ENCODE results near the gene MMS19. TPM values are rescaled to one million over a fixed set of nuclear protein-coding genes. Genes with fewer than 3 reads are reported as not detected.
"Not testable (repeated sequence)": the region's sequence is repeated elsewhere in the genome, so short reads cannot be mapped to it uniquely, and the experiment has no call there.

The MMS19 gene
- polyA plus RNA-seq, 3 donors = 82.2 to 94.1 (median 84.4) TPM

DNA sequence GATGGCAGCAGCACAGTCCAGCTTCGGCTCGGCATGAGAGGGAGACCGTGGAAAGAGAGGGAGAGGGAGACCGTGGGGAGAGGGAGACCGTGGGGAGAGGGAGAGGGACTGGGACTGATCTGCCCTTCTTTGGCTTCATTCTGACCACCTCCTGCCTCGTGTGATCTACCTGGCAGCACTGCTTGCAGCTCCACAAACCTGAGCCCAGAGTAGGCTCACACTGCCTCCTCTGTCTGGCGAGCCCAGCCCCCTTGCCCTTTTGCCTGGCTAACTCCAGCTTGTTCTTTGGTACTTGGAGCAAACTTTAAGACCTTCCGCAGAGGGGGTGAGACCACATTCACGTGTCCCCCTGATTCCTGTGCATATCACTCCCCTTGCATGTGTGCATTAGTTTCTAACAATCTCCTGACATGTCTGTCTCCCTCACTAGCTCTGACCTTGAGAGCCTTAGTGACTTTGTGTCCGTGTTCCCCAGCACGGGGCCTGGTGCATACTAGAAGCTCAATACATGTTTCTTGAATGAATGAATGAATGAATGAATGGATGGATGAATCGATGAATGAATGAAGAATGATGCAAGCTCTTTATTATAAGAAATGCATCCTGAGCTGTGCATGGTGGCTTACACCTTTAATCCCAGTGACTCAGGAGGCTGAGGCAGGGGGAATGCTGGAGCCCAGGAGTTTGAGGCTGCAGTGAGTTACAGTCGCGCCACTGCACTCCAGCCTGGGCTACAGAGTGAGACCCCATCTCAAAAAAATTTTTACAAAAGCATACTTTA is 31.7 kb upstream of the MMS19 start:
- no peak for DNase-seq (ENCODE audit: low read depth in 3 of 3, low spot score in 2 of 3)

DNA sequence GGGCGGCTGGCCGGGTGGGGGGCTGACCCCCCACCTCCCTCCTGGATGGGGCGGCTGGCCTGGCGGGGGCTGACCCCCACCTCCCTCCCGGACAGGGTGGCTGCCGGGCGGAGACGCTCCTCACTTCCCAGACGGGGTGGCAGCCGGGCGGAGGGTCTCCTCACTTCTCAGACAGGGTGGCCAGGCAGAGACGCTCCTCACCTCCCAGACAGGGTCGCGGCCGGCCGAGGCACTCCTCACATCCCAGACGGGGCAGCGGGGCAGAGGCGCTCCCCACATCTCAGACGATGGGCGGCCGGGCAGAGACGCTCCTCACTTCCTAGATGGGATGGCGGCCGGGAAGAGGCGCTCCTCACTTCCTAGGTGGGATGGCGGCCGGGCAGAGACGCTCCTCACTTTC is 30.7 kb upstream of the MMS19 start:
- DNase-seq (ENCODE audit: low read depth in 3 of 3, low spot score in 2 of 3) = not testable (repeated sequence)

DNA sequence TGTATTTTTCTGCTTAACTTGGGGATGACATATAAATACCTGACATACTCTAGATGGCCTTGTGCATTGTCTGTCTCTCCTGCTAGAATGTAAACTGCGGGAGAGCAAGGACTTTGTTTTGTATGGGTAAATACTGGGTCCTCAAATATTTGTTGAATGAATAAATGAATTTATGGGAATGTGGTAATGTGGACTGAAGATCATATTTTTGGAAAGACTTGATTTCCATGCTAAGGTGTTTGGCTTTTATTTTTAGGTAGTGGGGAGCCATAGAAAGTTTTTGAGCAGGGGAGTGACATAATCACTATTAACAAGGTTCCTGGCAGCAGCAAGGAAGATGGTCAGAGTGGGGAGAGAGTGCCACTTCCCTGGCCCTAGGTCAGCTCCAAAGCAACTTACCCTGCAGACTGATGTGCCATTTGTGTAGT is 27.5 kb upstream of the MMS19 start:
- DNase-seq (ENCODE audit: low read depth in 3 of 3, low spot score in 2 of 3) = no peak

DNA sequence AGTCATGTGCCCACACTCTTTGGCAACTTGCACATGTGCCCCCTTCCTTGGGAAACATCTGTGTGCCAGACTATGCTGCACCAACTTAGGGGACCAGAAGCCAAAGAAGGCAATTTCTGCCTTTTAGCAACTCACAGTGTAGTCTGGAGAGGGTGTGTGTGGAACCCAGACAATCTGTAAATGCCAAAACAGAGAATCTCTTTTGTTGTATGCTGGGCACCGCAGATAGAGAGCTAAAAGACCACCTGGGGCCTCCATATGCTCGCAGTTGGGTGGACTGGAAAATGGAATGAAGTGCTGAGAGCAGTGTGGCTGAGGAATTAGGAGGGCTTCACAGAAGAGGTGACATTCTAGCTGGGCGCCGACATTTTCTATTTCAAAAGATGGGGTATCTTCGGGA is 26.9 kb upstream of the MMS19 start:
- DNase-seq (ENCODE audit: low read depth in 3 of 3, low spot score in 2 of 3) = no peak

DNA sequence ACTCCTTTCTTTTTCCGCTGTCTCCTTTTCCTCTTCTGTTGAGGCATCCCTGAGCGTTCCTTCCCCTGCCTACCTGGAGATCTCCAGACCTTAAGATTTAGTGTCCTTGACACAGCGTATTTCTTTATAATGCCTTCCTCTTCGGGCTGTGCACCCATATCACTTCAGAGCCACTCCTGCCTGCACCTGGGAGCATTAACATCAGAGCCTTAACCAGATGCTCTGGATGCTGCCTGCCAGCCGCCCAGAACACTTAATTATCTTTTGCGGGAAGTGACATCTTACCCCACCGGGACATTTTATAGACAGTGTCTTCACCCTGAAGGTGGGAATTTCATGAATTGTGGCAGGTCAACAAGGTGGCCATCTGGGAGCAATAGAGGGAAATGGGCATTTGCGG is 24.7 kb upstream of the MMS19 start:
- no peak for DNase-seq (ENCODE audit: low read depth in 3 of 3, low spot score in 2 of 3)

- DNase-seq (ENCODE audit: low read depth in 3 of 3, low spot score in 2 of 3) = no peak
Observed at GRCh38 chr10:97522071-97522470, 23.8 kb upstream of the MMS19 start.

DNA sequence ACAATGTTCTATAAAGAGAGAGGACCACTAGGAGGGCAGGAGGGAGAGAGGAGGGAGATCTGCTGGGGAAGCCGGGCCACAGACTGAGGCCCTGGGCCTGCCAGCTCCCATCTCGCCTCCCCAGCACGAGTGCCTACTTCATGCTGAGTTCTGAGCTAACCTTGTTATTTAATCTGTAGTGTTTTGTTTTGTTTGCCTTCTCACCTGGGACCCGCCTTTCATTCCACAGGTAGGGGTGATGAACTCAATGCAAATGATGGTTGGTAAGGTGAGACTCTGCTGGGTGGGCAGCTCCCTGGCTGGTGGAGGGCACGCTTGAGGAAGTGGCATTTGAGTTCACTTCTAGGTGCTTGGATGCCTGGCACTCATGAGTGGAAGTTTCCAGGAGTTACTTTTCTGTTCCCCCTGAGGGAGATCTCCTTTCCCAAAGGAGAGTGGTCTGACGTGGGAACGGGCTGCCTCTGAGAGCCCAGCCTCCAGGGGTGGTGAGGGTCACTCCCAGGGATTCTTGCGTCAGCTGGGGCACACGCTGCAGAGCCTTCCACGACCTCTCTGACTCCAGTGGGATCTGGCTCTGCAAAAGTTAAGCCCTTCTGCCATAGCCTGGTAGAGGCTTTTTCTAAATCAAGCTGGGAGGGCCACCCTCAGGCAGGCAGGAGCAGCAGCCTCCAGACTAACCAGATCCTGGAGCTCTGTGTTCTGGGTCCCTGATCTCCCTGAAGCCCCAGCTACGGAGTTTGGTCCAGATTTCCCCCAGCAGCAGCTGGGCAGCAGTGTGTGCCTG is 22.9 kb upstream of the MMS19 start:
- DNase-seq (ENCODE audit: low read depth in 3 of 3, low spot score in 2 of 3) = no peak

DNA sequence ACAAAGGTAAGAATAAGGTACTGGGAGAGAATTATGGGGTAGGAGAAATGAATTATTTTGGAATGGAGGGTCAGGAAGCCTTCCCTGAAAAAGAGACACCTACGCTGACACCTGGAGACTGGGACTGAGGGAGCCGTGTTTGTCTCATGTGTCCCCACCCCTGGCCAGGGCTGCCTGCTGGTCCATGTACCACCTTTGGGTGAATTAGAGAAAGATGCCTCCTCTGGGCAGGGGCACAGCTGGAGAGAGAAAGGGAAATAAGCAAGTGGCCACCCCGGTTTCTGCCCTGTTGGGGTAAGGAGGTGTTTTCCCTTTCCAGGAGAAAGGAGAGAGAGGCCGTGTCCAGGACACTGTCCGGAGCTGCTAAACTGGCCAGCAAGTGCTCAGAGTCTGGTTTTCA is 22.3 kb upstream of the MMS19 start:
- DNase-seq (ENCODE audit: low read depth in 3 of 3, low spot score in 2 of 3) = no peak

- DNase-seq (ENCODE audit: low read depth in 3 of 3, low spot score in 2 of 3) = no peak
Observed at GRCh38 chr10:97519342-97519741, 21.1 kb upstream of the MMS19 start.

GRCh38 chr10:97518301-97519043 is 20.2 kb upstream of the MMS19 start:
- DNase-seq (ENCODE audit: low read depth in 3 of 3, low spot score in 2 of 3) = no peak

DNA sequence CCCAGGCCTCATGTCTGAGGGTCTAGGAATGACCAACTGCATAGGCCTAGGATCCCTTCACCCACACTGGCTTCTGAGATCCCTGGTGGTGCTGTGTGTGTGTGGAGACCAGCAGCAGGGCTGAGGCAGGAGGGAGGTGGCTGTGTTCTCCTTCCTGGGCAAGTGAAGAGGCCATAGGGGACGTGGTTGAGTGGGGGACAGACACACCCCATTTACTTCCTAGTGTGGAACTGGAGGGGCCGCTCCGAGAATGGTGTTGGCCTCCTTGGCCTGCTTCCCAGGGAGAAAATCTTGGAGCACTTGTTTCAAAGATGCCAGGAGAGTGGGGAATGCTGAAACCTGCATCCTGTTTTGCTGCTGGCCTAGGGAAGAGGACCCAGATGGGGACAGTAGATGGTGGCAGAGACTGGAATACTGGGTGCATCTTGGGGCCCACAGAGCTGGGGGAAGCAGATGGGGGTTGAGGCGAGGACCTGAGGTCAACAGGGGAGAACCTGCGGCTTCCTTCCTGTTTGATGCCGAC is 19.6 kb upstream of the MMS19 start:
- DNase-seq (ENCODE audit: low read depth in 3 of 3, low spot score in 2 of 3) = no peak

GRCh38 chr10:97517096-97517750 is 19.0 kb upstream of the MMS19 start:
- DNase-seq (ENCODE audit: low read depth in 3 of 3, low spot score in 2 of 3) = no peak

DNA sequence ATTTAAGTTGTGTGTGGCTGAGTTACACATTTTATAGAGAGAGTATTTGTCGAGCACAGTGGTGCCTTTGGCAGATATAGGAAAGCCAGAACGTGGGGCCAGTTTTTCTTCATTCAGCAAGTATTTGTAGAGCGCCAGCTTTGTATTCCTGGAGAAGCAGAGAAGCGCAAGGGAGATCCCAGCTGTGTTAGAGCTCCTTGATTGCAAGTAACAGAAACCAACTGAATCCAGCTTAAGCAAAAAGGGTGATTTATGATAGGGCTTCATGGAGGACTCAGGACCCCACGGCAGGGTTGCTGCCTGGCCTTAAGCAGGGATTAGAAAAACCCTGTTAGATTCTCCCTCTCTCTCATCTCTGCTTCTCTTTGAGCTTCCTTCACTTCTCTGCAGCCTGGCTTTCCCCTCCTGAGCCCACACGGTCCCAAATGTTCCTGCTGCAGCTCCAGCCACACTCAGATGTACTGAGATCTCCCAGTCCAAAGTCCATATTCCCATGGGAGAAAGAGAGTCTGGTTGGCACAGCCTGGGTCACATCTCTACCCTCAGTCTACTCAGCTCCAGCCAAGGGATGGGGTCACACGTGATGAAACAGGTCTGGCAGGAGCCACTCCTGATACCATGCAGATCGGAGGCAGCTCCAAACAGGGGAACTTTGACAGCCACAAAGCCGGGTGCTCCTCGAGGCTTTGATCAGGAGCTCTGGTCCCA is 17.2 kb upstream of the MMS19 start:
- no peak for DNase-seq (ENCODE audit: low read depth in 3 of 3, low spot score in 2 of 3)

- no peak for DNase-seq (ENCODE audit: low read depth in 3 of 3, low spot score in 2 of 3)
Observed at GRCh38 chr10:97514344-97514743, 16.1 kb upstream of the MMS19 start.

- DNase-seq (ENCODE audit: low read depth in 3 of 3, low spot score in 2 of 3) = no peak
Observed at GRCh38 chr10:97512993-97513392, 14.8 kb upstream of the MMS19 start.

DNA sequence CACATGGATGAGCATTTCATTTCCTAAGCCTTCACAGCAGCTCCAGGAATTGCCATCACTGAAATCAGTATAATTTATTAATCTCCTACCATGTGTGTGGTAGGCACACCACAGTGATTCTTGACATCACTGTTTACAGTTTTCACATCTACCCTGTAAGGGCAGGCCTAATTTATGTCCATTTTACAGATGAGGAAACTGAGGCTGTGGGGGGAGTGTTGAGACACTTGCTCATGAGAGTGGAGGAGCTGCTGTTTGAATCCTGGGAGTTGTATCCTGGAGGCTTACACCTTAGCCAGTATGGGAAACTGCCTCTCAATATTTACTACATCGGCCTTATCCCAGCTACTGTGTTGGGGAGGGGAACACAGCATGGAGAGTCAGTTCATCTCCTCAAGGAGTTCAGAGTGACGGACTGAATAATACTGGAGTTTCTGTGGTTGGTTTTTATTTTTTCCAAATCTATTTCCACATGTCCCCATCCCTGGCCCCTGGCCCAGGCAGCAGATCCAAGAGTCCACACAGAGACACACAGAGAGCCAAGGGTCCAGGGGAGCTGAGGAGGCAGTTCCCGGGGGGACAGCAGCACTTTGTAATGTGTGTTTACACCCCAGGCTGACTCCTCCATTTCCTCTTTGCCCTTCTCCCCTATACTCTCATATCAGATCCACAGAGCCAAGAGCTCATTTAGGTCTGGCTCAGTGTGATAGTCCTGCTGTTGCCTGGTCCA is 13.7 kb upstream of the MMS19 start:
- DNase-seq (ENCODE audit: low read depth in 3 of 3, low spot score in 2 of 3) = no peak

GRCh38 chr10:97510686-97511085 is 12.5 kb upstream of the MMS19 start:
- DNase-seq (ENCODE audit: low read depth in 3 of 3, low spot score in 2 of 3) = no peak

GRCh38 chr10:97509120-97509680 is 11.0 kb upstream of the MMS19 start:
- no peak for DNase-seq (ENCODE audit: low read depth in 3 of 3, low spot score in 2 of 3)

DNA sequence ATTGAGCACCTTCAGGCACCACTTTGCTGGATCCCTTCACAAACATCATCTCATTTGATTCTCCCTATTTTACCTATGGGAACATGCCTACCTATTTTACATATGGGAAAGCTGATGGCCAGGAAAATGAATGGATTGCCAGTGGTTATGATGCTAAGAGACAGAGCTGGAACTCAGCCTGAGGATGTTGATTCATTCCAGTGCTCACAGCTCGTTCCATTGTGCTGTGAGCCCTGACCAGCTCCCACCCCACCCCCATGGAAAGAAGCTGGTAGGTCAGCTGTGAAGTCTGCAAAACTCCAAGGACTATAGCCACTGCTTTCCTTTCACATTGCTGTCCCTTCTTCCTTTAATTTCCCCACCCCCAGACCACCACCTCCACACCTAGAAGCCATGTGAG is 10.1 kb upstream of the MMS19 start:
- no peak for DNase-seq (ENCODE audit: low read depth in 3 of 3, low spot score in 2 of 3)
